ENCODE results near the gene WFS1.

WFS1 gene

GRCh38 chr4:6281436-6282313 lies 12.0 kb downstream of the WFS1 start:
- no peak for DNase-seq

GRCh38 chr4:6282314-6282771 lies 12.7 kb downstream of the WFS1 start:
- DNase-seq = no peak

DNA sequence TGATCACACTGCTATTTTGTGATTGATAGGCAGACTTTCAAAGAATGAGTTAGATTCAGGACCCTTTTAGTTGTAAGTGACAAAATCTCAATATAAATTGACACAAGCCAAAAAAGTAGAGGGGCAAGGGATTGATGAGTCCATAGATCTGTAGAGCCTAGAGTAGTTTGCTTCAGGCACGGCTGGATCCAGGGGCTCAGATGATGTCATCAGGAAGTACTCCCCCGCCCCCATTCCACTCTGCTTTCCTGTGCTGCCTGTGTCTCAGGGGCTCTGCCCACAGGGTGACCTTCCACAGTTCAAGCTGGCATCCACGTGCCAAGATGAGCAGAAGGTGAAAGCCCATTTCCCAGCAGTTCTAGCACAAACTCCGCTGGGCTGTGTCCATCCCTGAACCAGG lies 13.6 kb downstream of the WFS1 start:
- DNase-seq = no peak

GRCh38 chr4:6287017-6287788 lies 17.6 kb downstream of the WFS1 start:
- no peak for DNase-seq

DNA sequence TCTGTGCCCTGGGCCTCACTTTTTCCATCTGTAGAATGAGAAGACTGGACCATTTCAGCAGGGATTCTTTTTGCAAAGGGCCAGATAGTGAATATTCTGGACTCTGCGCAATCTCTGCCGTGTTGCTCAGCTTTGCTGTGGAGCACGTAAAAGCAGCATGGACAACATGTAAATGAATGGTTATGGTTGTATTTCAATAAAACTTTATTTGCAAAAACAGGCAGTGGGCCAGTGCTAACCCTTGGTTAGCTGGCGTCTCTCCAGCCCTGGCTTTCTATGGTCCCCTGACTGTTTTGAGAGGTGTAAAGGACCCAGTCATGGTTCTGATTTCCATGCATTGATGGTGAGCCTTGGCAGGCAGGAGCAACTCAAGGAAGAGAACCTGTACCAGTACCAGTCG lies 18.7 kb downstream of the WFS1 start:
- DNase-seq = no peak

GRCh38 chr4:6288871-6289270 lies 19.2 kb downstream of the WFS1 start:
- no peak for DNase-seq

DNA sequence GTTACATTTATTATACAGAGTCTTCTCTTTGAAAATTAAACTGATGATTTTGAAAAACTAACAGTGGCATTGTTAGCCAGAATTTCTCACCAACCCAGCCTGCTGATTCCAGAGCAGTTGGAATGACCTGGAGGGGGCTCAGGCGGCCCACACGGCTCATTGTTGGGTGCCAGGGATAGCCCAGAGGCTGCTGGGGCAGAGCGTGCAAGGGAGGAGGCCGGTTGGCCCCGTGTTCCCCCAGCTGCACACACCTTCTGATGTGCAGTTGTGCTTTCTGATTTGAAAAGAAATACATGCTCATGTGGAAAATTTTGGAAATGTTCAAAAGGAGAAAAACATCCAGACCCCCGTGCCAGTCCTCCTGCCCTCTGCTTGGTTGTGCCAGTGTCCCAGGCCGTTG lies 20.6 kb downstream of the WFS1 start:
- DNase-seq = no peak

- no peak for DNase-seq
Observed at GRCh38 chr4:6290769-6291547, 21.3 kb downstream of the WFS1 start.

DNA sequence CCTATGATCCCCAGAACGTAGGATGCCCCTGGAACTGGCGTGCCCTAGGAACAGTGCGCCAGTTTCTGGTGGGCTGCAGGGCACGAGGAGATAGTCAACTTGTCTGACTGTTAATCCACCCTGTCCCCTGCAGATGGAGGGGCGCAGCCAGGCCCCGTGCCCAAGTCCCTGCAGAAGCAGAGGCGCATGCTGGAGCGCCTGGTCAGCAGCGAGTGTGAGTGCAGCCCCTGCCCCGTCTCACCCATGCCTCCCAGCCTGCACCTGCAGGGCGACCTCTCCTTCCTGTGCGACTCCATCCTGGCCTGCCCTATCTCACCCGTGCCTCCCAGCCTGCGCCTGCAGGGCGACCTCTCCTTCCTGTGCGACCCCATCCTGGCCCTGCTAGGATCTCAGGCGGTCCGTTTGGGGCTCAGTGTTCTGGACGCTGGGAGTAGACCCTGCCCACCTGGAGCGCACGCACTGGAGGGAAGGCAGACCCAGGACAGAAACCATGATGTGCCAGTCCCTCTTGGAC lies 22.2 kb downstream of the WFS1 start:
- DNase-seq = no peak

GRCh38 chr4:6292376-6293096 lies 22.9 kb downstream of the WFS1 start:
- no peak for DNase-seq

DNA sequence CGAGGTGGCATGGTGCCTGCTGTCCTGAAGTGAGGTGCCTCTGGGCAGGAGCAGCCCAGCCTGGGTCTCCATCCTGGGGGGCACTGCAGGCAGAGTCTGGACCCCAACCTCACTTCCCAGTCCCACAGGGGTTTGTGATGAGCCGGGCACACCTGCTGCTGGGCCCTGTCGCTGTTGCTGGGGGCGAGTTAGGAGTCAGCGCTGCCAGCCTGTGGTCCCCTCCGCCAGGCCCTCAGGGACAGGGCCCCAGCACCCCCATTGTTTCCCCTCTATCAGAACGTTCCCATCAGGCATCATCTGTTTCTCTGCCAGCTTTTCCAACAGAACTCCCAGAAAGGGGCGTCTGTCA lies 23.4 kb downstream of the WFS1 start:
- no peak for DNase-seq

GRCh38 chr4:6293661-6294060 lies 24.0 kb downstream of the WFS1 start:
- no peak for DNase-seq

DNA sequence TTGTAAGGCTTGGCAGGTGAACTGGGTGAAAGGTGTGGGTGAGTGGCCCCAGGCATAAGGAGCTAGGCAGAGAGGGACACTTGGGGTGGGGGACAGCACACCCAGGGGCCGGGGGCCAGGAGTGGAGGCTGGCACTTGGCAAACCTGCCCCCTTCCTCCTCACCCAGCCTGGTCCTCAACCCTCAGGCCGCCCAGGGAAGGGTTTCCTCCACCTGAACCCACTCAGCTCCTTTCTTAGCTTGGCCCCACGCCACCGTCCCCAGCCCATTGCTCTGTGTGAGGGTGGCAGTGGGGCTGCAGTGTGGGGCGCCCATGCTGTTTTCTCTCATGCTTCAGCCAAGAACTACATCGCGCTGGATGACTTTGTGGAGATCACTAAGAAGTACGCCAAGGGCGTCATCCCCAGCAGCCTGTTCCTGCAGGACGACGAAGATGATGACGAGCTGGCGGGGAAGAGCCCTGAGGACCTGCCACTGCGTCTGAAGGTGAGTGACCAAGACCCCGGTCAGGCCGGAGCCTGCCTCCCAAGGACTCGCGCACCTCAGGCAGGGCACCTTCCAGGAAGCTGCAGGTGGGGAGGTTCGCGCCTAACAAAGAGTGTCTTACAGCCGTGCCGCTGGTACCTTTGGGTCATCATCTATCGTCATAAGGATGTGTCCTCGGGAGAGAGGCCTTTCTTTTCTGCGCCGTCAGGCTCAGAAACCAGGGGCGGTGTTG lies 25.2 kb downstream of the WFS1 start:
- DNase-seq = no peak

GRCh38 chr4:6295495-6295894 lies 25.8 kb downstream of the WFS1 start:
- DNase-seq = no peak

DNA sequence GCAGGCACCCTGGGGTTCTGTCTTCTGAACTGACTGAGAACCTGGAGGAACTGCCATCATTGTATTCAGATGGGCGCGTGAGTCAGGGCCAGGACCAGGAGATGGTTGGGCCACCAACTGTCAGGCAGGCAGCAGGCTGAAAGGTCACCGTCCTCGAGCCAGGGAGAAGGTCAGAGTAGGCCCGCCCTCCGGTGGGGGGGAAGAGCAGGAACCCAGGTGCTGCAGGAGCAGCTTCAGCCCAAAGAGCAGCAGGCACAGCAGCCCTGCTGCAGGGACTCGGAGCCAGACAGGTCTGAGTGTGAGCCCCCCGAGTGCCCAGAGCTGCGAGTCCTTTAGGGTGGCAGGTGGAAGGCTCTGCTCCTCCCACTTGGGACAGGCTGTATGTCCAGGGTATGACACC lies 26.4 kb downstream of the WFS1 start:
- DNase-seq = no peak

DNA sequence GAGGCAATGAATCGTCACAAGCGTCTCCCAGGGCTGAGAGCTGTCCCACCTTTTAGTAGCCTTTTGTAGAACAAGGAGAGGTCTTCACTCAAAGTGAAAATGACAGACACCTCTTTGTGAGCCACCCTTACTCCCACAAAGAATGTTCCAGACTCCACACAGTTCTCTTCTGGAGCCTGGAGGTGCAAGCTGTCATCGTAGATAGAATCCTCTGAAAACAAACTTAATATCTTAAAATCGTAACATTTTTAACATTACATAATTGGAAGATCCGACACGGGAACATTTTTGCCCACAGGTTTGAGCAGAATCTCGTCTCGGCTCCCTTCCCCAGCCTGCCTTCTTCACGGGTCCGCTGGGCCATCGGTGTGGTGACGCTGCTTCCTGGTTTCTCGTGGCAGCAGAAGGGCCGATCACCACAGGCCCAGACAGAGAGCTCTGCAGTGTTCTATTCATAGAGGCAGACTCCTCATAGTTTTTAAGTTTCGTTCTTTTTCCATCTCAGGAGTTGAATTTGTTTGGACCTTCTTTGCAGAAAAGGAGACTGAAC lies 27.7 kb downstream of the WFS1 start:
- no peak for DNase-seq

DNA sequence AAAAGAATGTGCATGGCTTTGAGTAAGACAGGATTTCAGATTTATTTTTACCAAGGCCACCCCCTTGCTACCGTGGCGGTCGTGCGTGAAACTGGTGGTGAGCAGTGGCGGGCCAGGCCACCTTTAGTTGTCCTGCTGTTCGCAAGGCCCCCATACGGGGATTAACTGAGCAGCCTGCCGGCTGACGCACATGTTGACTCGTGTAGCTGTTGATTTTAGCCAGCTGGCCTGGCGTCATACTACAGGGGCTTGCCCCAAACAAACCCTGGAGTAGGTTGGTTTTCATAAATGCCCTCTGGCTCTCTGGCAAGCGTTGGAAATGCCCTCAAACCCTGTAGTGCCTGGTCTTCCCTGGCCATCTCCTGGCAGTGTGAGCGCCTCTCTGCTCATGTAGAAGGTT lies 28.4 kb downstream of the WFS1 start:
- peak; percentile 10 to 73 for DNase-seq

DNA sequence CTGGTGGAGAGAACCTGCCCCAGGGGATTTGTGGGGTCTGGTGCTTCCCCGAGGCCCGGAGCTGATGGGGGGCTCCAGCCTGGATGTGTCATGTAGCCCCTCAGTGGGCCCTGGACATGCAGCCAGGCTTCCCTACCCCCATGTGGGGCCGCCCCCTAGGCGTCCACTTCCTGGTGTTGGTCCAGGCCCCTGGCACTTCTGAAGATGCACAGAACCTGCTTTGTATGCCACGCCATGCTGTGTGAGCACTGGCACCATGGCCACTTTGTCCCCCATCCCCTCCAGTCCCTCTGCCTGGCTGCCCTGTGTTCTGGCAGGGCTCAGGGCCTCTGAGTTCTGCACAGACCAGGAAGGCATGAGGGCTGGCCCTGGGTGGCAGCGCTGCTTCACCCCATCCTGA lies 29.2 kb downstream of the WFS1 start:
- no peak for DNase-seq

DNA sequence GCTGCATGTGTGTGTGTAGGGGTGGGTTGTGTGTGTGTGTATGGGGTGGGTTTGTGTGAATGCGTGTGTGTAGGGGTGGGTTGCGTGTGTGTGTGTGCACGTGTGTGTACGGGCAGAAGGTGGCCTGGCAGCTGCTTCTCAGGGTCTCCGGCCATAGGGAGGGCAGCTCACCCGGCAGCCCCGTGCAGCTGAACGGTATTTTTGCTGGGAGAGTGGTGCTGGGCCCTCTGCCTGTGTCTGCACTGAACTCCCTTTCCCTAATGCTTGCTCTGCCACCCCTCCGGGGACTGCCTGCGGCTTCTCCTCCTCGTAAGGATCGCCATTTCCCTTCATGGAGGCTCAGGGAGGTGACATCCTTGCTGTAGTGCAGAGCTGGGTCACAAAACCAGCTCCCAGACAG lies 30.2 kb downstream of the WFS1 start:
- no peak for DNase-seq

DNA sequence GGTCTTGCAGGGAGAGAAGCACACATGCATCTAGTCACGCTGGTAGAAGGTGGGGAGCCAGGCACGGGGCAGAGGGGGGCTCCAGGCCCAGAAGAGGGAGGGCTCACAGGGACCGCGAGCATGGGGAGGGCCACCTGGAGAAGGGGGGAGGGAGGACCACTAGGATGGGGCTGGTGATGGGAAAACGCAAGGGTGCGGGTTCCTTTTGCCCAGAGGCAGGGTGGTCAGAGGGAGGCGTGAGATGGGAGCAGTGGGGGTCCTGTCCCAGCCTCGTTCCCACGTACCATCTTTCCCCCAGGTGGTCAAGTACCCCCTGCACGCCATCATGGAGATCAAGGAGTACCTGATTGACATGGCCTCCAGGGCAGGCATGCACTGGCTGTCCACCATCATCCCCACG lies 30.7 kb downstream of the WFS1 start:
- no peak for DNase-seq

- DNase-seq = no peak
Observed at GRCh38 chr4:6301051-6301731, 31.5 kb downstream of the WFS1 start.
